Spleen (tissue), 7 donors: ENCODE data around the gene AGBL1.

Experiments used
- CTCF ChIP-seq, 11 experiments: fragments of 200-600 bp in 7 of 11; fragments of 450-650 bp in 4 of 11; sonication (generic) in 4 of 11; IDR thresholded peaks in 8 of 11; conservative IDR thresholded peaks in 3 of 11; 1 replicate in 7 of 11; 2 replicates in 4 of 11; pipeline versions ENCODE4 v1.4.0 to v1.8.0; 2016 to 2021; ENCODE audit warnings: antibody characterized with exemption in 11 of 11, inconsistent platforms in 4 of 11, mild to moderate bottlenecking in 1 of 11
- POLR2A ChIP-seq, 3 donors: fragments of 450-650 bp; IDR thresholded peaks; one replicate each; pipeline ENCODE4 v1.5.1; 2017; ENCODE audit warnings: antibody characterized with exemption in 3 of 3, mild to moderate bottlenecking in 1 of 3
- POLR2AphosphoS5 ChIP-seq, 3 donors: sonication (generic); formaldehyde crosslinking; IDR thresholded peaks; one replicate each; pipeline ENCODE4 v1.5.1; 2017; ENCODE audit warnings: antibody characterized with exemption in 3 of 3
- donor health status: DM: no; HTN: no; CAD: no; lungs with moderate emphysema.
- donor health status: DM: no; HTN: no; CAD: no.
- donor health status: DM: no; HTN: no; CAD: no.

GRCh38 chr15:86603466-86603865 is 523.8 kb downstream of the AGBL1 start:
- TF ChIP-seq CTCF (IDR thresholded peaks at IDR 0.05 in 8 of 11, conservative IDR thresholded peaks at IDR 0.05 in 3 of 11) (no peak), POLR2A (IDR thresholded peaks at IDR 0.05) (no peak), POLR2AphosphoS5 (IDR thresholded peaks at IDR 0.05) (no peak)
